Activated naive CD8-positive, alpha-beta T cell treated with anti-CD3 and anti-CD28 coated beads, Interleukin-2, amount 50 U/mL, for 16 hours (primary cell): ENCODE data around the gene TMEM181.
"Not testable (repeated sequence)": the region's sequence is repeated elsewhere in the genome, so short reads cannot be mapped to it uniquely, and the experiment has no call there.

ENCODE experiments used
- DNase-seq: peaks from one replicate; pipeline ENCODE4 v3.0.0-alpha.2; 2020; ENCODE audit warnings: low read depth, low spot score

TMEM181 gene

GRCh38 chr6:158595223-158595622 is 35.3 kb downstream of the TMEM181 start:
- DNase-seq, result no peak

GRCh38 chr6:158596861-158597260 is 37.0 kb downstream of the TMEM181 start:
- DNase-seq, result no peak

- DNase-seq, result no peak
These were observed 37.7 kb downstream of the TMEM181 start for GRCh38 chr6:158597565-158597964.

GRCh38 chr6:158599635-158600034 is 39.7 kb downstream of the TMEM181 start:
- no peak for DNase-seq

GRCh38 chr6:158603261-158604047 is 43.6 kb downstream of the TMEM181 start:
- DNase-seq, result no peak

- DNase-seq, result no peak
These were observed 44.1 kb downstream of the TMEM181 start for GRCh38 chr6:158604048-158604406.

GRCh38 chr6:158605266-158605878 is 45.5 kb downstream of the TMEM181 start:
- DNase-seq, result no peak

GRCh38 chr6:158606011-158606410 is 46.1 kb downstream of the TMEM181 start:
- not testable (repeated sequence) for DNase-seq

- no peak for DNase-seq
These were observed 47.0 kb downstream of the TMEM181 start for GRCh38 chr6:158606935-158607334.

- no peak for DNase-seq
These were observed 47.7 kb downstream of the TMEM181 start for GRCh38 chr6:158607411-158608170.

- no peak for DNase-seq
These were observed 48.3 kb downstream of the TMEM181 start for GRCh38 chr6:158608221-158608620.

- DNase-seq, result no peak
These were observed 49.7 kb downstream of the TMEM181 start for GRCh38 chr6:158609455-158610155.

- DNase-seq, result no peak
These were observed 50.6 kb downstream of the TMEM181 start for GRCh38 chr6:158610319-158610968.

GRCh38 chr6:158611039-158611438 is 51.1 kb downstream of the TMEM181 start:
- DNase-seq, result no peak

- DNase-seq, result no peak
These were observed 51.9 kb downstream of the TMEM181 start for GRCh38 chr6:158611541-158612370.

- DNase-seq, result not testable (repeated sequence)
These were observed 54.7 kb downstream of the TMEM181 start for GRCh38 chr6:158614606-158615005.

- not testable (repeated sequence) for DNase-seq
These were observed 58.4 kb downstream of the TMEM181 start for GRCh38 chr6:158618289-158618688.

- DNase-seq, result no peak
These were observed 60.3 kb downstream of the TMEM181 start for GRCh38 chr6:158619922-158620801.

- DNase-seq, result no peak
These were observed 61.2 kb downstream of the TMEM181 start for GRCh38 chr6:158620963-158621693.
